Motor neuron (in vitro differentiated cells): ENCODE results near the gene OR2B6. TPM values are rescaled to one million over a fixed set of nuclear protein-coding genes. Genes with fewer than 3 reads are reported as not detected.

ENCODE experiments used
- ATAC-seq, 8 experiments: fragments of 200-7000 bp; cut with Tn5 transposase; replicated peaks in 6 of 8; 2 replicates each; pipeline ENCODE4 v1.8.0; 2021; ENCODE audit warnings: mild to moderate bottlenecking in 8 of 8, moderate library complexity in 8 of 8
- H3K27ac ChIP-seq, 2 donors: fragments of 250-450 bp; sonication (Bioruptor Pico); 2 replicates each; pipeline ENCODE4 v1.9.0; 2021; ENCODE audit warnings: antibody characterized with exemption in 2 of 2, mild to moderate bottlenecking in 2 of 2, moderate library complexity in 1 of 2
- H3K4me1 ChIP-seq, 2 donors: fragments of 250-450 bp; sonication (Bioruptor Pico); replicated peaks in 1 of 2; 2 replicates each; pipeline ENCODE4 v1.6.1; 2021; ENCODE audit warnings: antibody characterized with exemption in 2 of 2, mild to moderate bottlenecking in 2 of 2, moderate library complexity in 1 of 2
- H3K4me3 ChIP-seq, 5 donors: fragments of 250-450 bp; sonication (Bioruptor Pico); 2 replicates each; pipeline ENCODE4 v1.9.0; 2021; ENCODE audit warnings: antibody characterized with exemption in 5 of 5, mild to moderate bottlenecking in 5 of 5, moderate library complexity in 4 of 5
- WGBS, 10 experiments: fragments of 450-650 bp; shearing (Covaris generic); methylation state at CpG; one replicate each; pipeline ENCODE4 v1.0.0; 2022; 5-methylcytosine and 5-hydroxymethylcytosine counted together
- in situ Hi-C, 9 experiments: fragments of 400-800 bp; cut with MboI; loops; one replicate each; pipeline ENCODE4 v1.15.0; 2021; ENCODE audit warnings: low sequenced_read_pairs in 9 of 9, low pct_unique_long_range_greater_than_20kb in 2 of 9; ENCODE audit not compliant: unreplicated experiment in 9 of 9
- total RNA-seq, 8 experiments: library from RNA; unstranded; fragments of 300-600 nt; gene quantifications; 2 replicates each; pipeline versions ENCODE4 v1.2.3 to v1.2.4, GENCODE V29; 2022

Gene OR2B6
- total RNA-seq, 8 experiments from 2014 or later: 0.29 to 0.81 (median 0.33) TPM; not detected in 5

DNA sequence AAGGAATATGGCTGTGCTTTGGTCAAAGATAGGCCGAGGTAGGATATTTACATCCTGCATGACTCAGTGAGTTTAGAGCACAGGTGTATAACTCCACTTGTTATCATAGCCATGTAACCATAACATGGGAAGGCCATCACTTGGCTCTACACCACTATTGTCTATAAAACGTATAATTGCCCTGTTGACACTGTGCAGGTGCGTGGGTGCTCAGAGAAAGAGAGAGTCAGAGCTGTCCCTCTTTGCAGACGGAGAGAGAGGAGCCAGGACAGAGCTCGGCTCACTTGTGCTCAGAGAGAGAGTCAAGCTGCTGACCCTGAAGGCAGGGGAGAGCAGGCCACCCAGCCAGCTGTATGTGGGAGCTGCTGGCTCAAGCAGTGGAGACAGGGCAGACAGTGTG lies 46.0 kb downstream of the OR2B6 start:
- ATAC-seq: no peak
- in situ Hi-C loops: no loop called here
- no peak overlapping the region for H3K4me3 ChIP-seq
- peaks cover 0 to 5% of the 10 kb centered on the region in 2 donors for H3K4me1 ChIP-seq
- no peak overlapping the region for H3K27ac ChIP-seq
- WGBS, 10 experiments: 0 to 100% (median 85%) methylated on average over 1 to 3 of the region's 5 CpGs; no CpG with 5 or more reads in 2 of the 10 experiments

GRCh38 chr6:28003661-28004060 lies 46.6 kb downstream of the OR2B6 start:
- no peak for ATAC-seq
- in situ Hi-C loops: no loop called here
- 0 to 100% (median 72%) methylated on average over 1 to 3 of the region's 3 CpGs; no CpG with 5 or more reads in 2 of the 10 experiments for WGBS, 10 experiments
- Histone ChIP-seq H3K4me1 (peaks cover 0 to 5% of the 10 kb centered on the region in 2 donors), H3K4me3 (no peak overlapping the region), H3K27ac (no peak overlapping the region)

DNA sequence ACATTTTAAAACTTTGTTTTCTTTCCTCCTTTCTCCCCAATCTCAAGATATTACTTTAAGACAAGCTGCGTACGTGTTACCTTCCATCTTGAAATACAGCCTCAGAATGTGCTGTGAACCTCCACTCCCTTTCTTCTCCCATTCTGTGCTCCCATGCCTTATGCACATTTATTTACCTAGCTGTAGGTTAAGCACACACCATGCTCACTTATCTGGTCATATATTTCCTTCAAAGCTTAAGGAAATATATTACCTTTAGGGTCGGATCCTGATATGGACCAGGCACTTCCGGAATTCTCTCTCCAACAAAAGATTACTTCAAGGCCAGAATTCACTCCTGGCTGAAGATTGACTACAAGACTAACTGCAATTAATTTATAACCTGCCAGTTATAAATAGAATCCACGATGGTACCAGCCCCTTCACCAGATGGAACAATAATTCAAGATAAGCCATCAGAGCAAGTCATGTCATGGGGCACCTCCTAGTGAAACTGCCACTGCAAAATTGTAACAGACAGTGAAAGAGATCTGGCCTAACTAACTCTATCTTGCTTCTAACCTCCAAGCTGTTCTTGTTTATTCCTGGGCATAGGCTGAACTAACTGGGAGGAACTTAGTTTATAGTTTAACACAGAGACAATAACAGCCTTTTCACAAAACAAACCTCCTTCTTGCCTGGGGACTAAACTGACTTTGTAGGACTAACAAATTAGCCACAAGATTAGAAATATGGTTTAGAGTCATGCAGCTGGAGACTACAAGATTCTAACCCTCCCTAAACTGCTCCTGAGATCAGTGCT lies 47.5 kb downstream of the OR2B6 start:
- H3K27ac ChIP-seq: no peak overlapping the region
- in situ Hi-C loops: no loop called here
- 10 to 100% (median 91%) methylated on average over 2 to 5 of the region's 5 CpGs; no CpG with 5 or more reads in 1 of the 10 experiments for WGBS, 10 experiments
- no peak overlapping the region for H3K4me3 ChIP-seq
- no peak for ATAC-seq
- peaks cover 0 to 5% of the 10 kb centered on the region in 2 donors for H3K4me1 ChIP-seq

- no peak overlapping the region for H3K27ac ChIP-seq
Observed at GRCh38 chr6:28005152-28005890, 48.3 kb downstream of the OR2B6 start.

GRCh38 chr6:28005975-28006374 lies 48.9 kb downstream of the OR2B6 start:
- no peak overlapping the region for H3K27ac ChIP-seq

More at GRCh38 chr6:28005152-28005890, 48.3 kb downstream of the OR2B6 start:
- in situ Hi-C loops: no loop called here
- H3K4me1 ChIP-seq: peaks cover 0 to 5% of the 10 kb centered on the region in 2 donors
- 0 to 52% (median 24%) methylated on average over 1 to 5 of the region's 5 CpGs for WGBS, 10 experiments
- no peak for ATAC-seq
- H3K4me3 ChIP-seq: no peak overlapping the region

More at GRCh38 chr6:28005975-28006374, 48.9 kb downstream of the OR2B6 start:
- H3K4me3 ChIP-seq: no peak overlapping the region
- no peak for ATAC-seq
- H3K4me1 ChIP-seq: peaks cover 0 to 5% of the 10 kb centered on the region in 2 donors
- 0 to 83% (median 45%) methylated on average over 1 to 3 of the region's 3 CpGs; no CpG with 5 or more reads in 2 of the 10 experiments for whole genome bisulfite sequencing, 10 experiments
- in situ Hi-C loops: no loop called here

Other genes starting within 250 kb of the OR2B6 start
- under 1 TPM in 4 of 8 experiments, not detected in 4; 0.17 to 0.76 (median 0.36) TPM for gene OR2B2, start 44.8 kb upstream of the OR2B6 start, total RNA-seq
- gene ZNF165, start 123.3 kb downstream of the OR2B6 start, total RNA-seq: 1 to 10 TPM in 1 of 8 experiments, under 1 TPM in 7; 0.56 to 2.1 (median 0.79) TPM
- 10 to 100 TPM in 3 of 8 experiments, 1 to 10 TPM in 5; 1.6 to 19.7 (median 9.0) TPM for gene ZSCAN16, start 167.4 kb downstream of the OR2B6 start, total RNA-seq
- 10 to 100 TPM; 12.9 to 41.1 (median 27.1) TPM for gene ZKSCAN8, start 184.6 kb downstream of the OR2B6 start, total RNA-seq